ENCODE results near the gene EFNB1. TPM values are rescaled to one million over a fixed set of nuclear protein-coding genes. Genes with fewer than 3 reads are reported as not detected.

EFNB1 gene
- polyA plus RNA-seq, 4 donors: 21.9 to 47.0 (median 28.7) TPM

DNA sequence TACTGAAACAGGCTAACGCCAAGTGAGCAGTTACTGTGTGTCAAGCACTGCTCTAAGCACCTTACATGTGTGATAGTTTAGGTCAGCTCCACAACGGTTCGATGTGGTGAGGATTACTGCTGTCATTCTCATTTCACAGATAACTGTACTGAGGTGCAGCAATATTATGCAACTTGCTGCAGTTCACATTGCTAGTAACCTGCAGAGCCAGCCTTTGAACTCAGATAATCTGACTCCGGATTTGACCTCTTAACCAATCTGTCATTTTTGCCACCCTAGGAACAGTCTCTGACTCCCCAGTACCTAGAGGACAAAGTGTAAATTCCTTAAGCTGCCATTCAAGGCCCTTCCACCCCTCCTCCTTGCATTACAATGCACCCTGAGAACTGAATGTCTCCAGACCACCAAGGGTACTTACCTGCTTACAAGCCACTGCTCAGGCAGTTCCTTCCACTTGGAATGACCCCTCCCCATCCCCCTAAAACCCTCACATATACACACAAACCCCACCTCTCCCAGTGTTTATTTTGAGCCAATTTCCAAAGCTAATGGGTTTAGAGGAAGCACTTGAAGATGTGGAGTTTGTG lies 24.9 kb downstream of the EFNB1 start:
- no peak overlapping the region for H3K27ac ChIP-seq (ENCODE audit: low read depth in 1 of 3, low read length in 2 of 3)
- peak; percentile 29 to 85 for DNase-seq
- H3K4me3 ChIP-seq (ENCODE audit: low read depth in 1 of 3, low read length in 3 of 3): no peak overlapping the region
- no peaks in the 10 kb centered on the region for H3K9me3 ChIP-seq (ENCODE audit: control insufficient read depth in 2 of 2, insufficient read depth in 1 of 2, low read depth in 1 of 2, low read length in 1 of 2)
- WGBS, 3 donors: 31 to 56% (median 44%) methylated on average over 4 of the region's 4 CpGs
- no peaks in the 10 kb centered on the region for H3K4me1 ChIP-seq (ENCODE audit: control insufficient read depth in 3 of 3, insufficient read depth in 2 of 3, low read depth in 1 of 3, low read length in 2 of 3)
- no peaks in the 10 kb centered on the region for H3K27me3 ChIP-seq (ENCODE audit: control insufficient read depth in 3 of 3, insufficient read depth in 3 of 3, low read length in 3 of 3)
- no peak for FAIRE-seq
- no peaks in the 10 kb centered on the region for H3K36me3 ChIP-seq (ENCODE audit: control insufficient read depth in 3 of 3, insufficient read depth in 2 of 3, low read depth in 1 of 3, low read length in 3 of 3)

DNA sequence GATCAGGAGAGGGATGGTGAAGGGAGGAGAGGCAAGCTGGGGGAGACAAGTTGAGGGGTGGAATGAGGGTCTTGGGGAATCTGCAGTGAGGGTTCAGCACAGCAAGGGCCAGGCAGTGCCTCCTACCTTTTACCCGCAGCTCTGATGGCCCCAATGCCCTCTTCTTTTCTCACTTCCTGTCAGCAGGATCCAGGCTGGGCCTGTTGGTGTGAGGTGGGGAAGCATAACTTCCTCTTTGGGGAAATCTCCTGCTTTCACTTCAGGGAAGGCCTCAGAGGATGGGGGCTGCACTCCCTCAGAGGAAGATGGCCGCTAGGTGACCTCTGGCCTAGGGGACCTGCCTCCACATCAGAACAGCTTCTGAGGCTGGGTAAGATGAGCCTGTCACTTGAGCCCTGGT lies 36.5 kb downstream of the EFNB1 start:
- Histone ChIP-seq H3K36me3 (ENCODE audit: control insufficient read depth in 3 of 3, insufficient read depth in 2 of 3, low read depth in 1 of 3, low read length in 3 of 3) (no peaks in the 10 kb centered on the region), H3K4me3 (ENCODE audit: low read depth in 1 of 3, low read length in 3 of 3) (no peak overlapping the region), H3K27me3 (ENCODE audit: control insufficient read depth in 3 of 3, insufficient read depth in 3 of 3, low read length in 3 of 3) (peaks cover 0 to 2% (median 0%) of the 10 kb centered on the region in 3 donors), H3K27ac (ENCODE audit: low read depth in 1 of 3, low read length in 2 of 3) (no peak overlapping the region), H3K9me3 (ENCODE audit: control insufficient read depth in 2 of 2, insufficient read depth in 1 of 2, low read depth in 1 of 2, low read length in 1 of 2) (no peaks in the 10 kb centered on the region), H3K4me1 (ENCODE audit: control insufficient read depth in 3 of 3, insufficient read depth in 2 of 3, low read depth in 1 of 3, low read length in 2 of 3) (peaks cover 0 to 38% (median 6%) of the 10 kb centered on the region in 3 donors)
- FAIRE-seq: no peak
- WGBS, 3 donors: 41 to 72% (median 67%) methylated on average over 1 to 2 of the region's 2 CpGs
- no peak for DNase-seq

DNA sequence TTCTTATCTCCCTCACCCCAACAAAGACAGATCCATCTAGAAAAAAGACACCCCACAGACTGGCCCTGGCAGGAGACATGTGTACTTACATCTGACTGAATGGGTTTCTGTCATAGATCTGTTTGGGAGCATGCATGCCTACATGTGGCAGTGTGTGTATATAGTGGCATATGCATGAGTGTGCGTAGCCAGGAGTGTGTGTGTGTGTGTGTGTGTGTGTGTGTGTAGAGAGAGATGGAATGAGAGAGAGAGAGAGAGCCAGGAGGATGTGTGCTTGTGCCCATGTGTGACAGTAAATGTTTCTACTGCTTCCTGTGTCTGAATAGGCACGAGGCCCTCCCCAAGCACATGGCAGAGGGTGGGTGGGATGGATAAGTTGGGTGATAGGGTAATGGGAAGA lies 37.1 kb downstream of the EFNB1 start:
- Histone ChIP-seq H3K4me3 (ENCODE audit: low read depth in 1 of 3, low read length in 3 of 3) (no peak overlapping the region), H3K9me3 (ENCODE audit: control insufficient read depth in 2 of 2, insufficient read depth in 1 of 2, low read depth in 1 of 2, low read length in 1 of 2) (no peaks in the 10 kb centered on the region), H3K27me3 (ENCODE audit: control insufficient read depth in 3 of 3, insufficient read depth in 3 of 3, low read length in 3 of 3) (peaks cover 0 to 2% (median 0%) of the 10 kb centered on the region in 3 donors), H3K36me3 (ENCODE audit: control insufficient read depth in 3 of 3, insufficient read depth in 2 of 3, low read depth in 1 of 3, low read length in 3 of 3) (no peaks in the 10 kb centered on the region), H3K27ac (ENCODE audit: low read depth in 1 of 3, low read length in 2 of 3) (no peak overlapping the region), H3K4me1 (ENCODE audit: control insufficient read depth in 3 of 3, insufficient read depth in 2 of 3, low read depth in 1 of 3, low read length in 2 of 3) (peaks cover 0 to 38% (median 6%) of the 10 kb centered on the region in 3 donors)
- DNase-seq (no peak), FAIRE-seq (no peak)
- WGBS, 3 donors: 71 to 91% (median 88%) methylated on average over 2 of the region's 2 CpGs

DNA sequence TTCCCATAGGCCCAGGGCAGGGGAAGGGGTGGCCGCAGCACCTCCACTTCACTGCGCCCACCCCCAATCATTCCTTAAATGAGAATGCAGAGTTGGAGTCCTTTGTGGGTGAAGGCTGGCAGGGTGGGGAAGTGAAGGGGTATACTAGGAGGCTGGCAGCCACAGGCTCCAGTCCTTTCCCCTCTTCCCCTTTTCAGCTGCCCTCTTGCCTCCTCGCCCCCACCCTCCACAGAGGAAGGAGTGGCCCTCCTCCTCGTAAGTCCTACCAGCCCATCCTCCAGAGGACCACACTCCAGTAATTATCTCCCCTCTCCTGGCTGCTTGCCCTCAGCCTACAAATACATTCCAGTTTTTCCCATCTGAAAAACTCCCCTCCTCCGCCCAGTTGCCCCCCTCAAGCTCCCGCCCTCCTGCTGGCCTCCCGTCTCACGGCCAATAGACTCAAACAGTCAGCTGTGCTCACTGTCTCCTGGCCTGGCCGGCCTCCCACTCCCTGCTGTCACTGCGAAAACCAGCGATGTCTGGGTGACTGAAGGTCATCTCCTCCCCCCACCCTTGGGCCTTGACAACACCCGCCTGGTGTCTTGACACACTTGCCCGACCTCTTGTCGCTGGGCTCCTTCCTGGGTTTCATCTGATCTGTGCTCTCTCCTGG lies 38.8 kb downstream of the EFNB1 start:
- no peak for FAIRE-seq
- peak; percentile 58 to 59 for DNase-seq
- Histone ChIP-seq H3K4me1 (ENCODE audit: control insufficient read depth in 3 of 3, insufficient read depth in 2 of 3, low read depth in 1 of 3, low read length in 2 of 3) (peaks cover 0 to 50% (median 6%) of the 10 kb centered on the region in 3 donors), H3K4me3 (ENCODE audit: low read depth in 1 of 3, low read length in 3 of 3) (no peak overlapping the region), H3K9me3 (ENCODE audit: control insufficient read depth in 2 of 2, insufficient read depth in 1 of 2, low read depth in 1 of 2, low read length in 1 of 2) (no peaks in the 10 kb centered on the region), H3K36me3 (ENCODE audit: control insufficient read depth in 3 of 3, insufficient read depth in 2 of 3, low read depth in 1 of 3, low read length in 3 of 3) (no peaks in the 10 kb centered on the region), H3K27me3 (ENCODE audit: control insufficient read depth in 3 of 3, insufficient read depth in 3 of 3, low read length in 3 of 3) (peaks cover 0 to 2% (median 0%) of the 10 kb centered on the region in 3 donors), H3K27ac (ENCODE audit: low read depth in 1 of 3, low read length in 2 of 3) (peak overlapping the region; percentile 86 to 97 (median 92))
- WGBS, 3 donors: 35 to 58% (median 51%) methylated on average over 13 of the region's 14 CpGs

DNA sequence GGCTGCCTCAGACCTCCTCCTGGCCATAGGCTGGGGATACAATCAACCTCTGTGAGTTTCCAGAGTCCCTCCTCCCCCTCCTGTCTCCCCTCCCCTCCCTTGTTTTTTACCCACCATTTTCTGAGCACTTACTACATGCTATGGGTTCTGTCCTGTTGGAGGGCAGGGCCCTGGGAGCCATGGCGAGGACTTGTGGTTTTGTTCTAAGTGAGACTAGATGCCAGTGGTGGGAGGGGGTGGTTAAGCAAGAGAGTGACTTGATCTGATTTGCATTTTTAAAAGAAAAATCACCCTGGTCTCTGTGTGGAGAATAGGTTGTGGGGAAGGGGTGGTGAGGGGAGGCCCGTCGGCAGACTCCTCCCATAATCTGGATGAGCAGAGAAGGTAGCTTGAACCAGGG lies 39.5 kb downstream of the EFNB1 start:
- FAIRE-seq: no peak
- 82 to 86% (median 83%) methylated on average over 3 of the region's 3 CpGs for WGBS, 3 donors
- no peak overlapping the region for H3K4me3 ChIP-seq (ENCODE audit: low read depth in 1 of 3, low read length in 3 of 3)
- no peaks in the 10 kb centered on the region for H3K36me3 ChIP-seq (ENCODE audit: control insufficient read depth in 3 of 3, insufficient read depth in 2 of 3, low read depth in 1 of 3, low read length in 3 of 3)
- no peak for DNase-seq
- H3K9me3 ChIP-seq (ENCODE audit: control insufficient read depth in 2 of 2, insufficient read depth in 1 of 2, low read depth in 1 of 2, low read length in 1 of 2): no peaks in the 10 kb centered on the region
- H3K27ac ChIP-seq (ENCODE audit: low read depth in 1 of 3, low read length in 2 of 3): peak overlapping the region; percentile 86 to 97 (median 92)
- H3K27me3 ChIP-seq (ENCODE audit: control insufficient read depth in 3 of 3, insufficient read depth in 3 of 3, low read length in 3 of 3): peaks cover 0 to 2% (median 0%) of the 10 kb centered on the region in 3 donors
- H3K4me1 ChIP-seq (ENCODE audit: control insufficient read depth in 3 of 3, insufficient read depth in 2 of 3, low read depth in 1 of 3, low read length in 2 of 3): peaks cover 0 to 50% (median 6%) of the 10 kb centered on the region in 3 donors

DNA sequence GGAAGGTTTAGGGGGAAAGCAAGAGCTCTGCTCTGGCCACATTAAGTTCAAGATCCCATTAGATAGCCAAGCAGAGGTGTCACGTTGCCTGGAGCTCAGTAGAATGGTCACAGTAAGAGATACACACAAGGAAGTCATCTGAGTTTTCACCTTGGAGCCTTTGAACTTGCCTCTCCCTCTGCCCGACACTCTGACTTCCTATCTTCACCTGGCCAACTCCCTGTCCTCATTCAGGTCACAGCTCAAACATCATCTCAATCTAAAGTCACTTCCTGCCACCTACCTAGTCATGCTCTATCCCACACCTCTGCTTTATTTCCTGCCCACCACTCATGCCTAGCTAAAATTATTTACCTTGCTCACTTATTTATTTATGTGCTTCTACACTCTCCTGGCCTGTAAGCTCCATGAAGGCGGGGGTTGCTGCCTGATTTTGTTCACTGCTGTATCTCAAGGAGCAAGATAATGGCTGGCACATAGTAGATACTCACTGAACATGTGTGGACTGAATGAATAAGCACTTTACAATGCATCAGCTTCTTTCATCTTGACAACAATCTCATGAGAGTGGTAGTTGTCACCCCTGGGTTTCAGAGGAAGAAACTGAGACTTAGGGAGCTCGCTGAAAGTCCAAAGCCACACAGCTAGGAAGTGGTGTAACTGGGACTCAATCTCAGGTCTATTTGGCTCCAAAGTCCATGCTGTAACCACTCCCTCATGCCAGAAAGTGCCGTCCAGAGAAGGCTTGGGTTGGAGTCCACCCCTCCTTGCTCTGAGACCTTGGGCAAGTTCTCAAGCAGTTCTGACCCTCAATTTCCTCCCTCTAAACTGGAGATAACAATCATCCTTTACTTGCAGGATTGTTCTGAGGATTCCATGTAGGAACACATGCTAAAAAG lies 40.3 kb downstream of the EFNB1 start:
- Histone ChIP-seq H3K27me3 (ENCODE audit: control insufficient read depth in 3 of 3, insufficient read depth in 3 of 3, low read length in 3 of 3) (peaks cover 0 to under 1% (median 0%) of the 10 kb centered on the region in 3 donors), H3K4me1 (ENCODE audit: control insufficient read depth in 3 of 3, insufficient read depth in 2 of 3, low read depth in 1 of 3, low read length in 2 of 3) (peaks cover 0 to 50% (median 6%) of the 10 kb centered on the region in 3 donors), H3K27ac (ENCODE audit: low read depth in 1 of 3, low read length in 2 of 3) (peak overlapping the region; percentile 86 to 97 (median 92)), H3K4me3 (ENCODE audit: low read depth in 1 of 3, low read length in 3 of 3) (no peak overlapping the region), H3K9me3 (ENCODE audit: control insufficient read depth in 2 of 2, insufficient read depth in 1 of 2, low read depth in 1 of 2, low read length in 1 of 2) (no peaks in the 10 kb centered on the region), H3K36me3 (ENCODE audit: control insufficient read depth in 3 of 3, insufficient read depth in 2 of 3, low read depth in 1 of 3, low read length in 3 of 3) (no peaks in the 10 kb centered on the region)
- FAIRE-seq: no peak
- 11 to 44% (median 24%) methylated on average over 3 to 5 of the region's 5 CpGs for WGBS, 3 donors
- peak; percentile 78 to 92 for DNase-seq

DNA sequence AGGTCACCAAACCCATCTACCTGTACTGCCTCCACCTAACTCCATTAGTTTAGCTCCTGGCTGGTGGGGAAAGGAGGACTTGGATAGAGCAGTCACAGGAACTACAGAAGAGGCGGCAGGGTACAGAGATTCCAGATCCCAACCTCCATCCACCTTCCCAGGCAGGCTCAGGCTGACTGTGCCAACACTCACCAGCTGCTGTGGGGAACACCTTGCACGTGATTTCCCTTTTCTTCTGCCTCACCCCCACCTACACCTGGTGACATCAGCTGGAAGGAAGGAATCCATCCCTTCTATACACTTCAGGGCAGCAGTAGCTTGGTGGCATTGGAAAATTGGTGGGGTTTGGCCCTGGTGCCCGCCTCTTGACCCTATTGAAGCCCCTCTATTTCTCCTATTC lies 41.5 kb downstream of the EFNB1 start:
- no peak overlapping the region for H3K4me3 ChIP-seq (ENCODE audit: low read depth in 1 of 3, low read length in 3 of 3)
- H3K27me3 ChIP-seq (ENCODE audit: control insufficient read depth in 3 of 3, insufficient read depth in 3 of 3, low read length in 3 of 3): no peaks in the 10 kb centered on the region
- FAIRE-seq: no peak
- H3K9me3 ChIP-seq (ENCODE audit: control insufficient read depth in 2 of 2, insufficient read depth in 1 of 2, low read depth in 1 of 2, low read length in 1 of 2): no peaks in the 10 kb centered on the region
- H3K4me1 ChIP-seq (ENCODE audit: control insufficient read depth in 3 of 3, insufficient read depth in 2 of 3, low read depth in 1 of 3, low read length in 2 of 3): peaks cover 0 to 50% (median 6%) of the 10 kb centered on the region in 3 donors
- H3K27ac ChIP-seq (ENCODE audit: low read depth in 1 of 3, low read length in 2 of 3): peak overlapping the region in 2 of 3 donors; percentile 92 to 97
- DNase-seq: peak; percentile 32 to 51
- no peaks in the 10 kb centered on the region for H3K36me3 ChIP-seq (ENCODE audit: control insufficient read depth in 3 of 3, insufficient read depth in 2 of 3, low read depth in 1 of 3, low read length in 3 of 3)
- 48 to 67% (median 57%) methylated on average over 3 of the region's 3 CpGs for WGBS, 3 donors

DNA sequence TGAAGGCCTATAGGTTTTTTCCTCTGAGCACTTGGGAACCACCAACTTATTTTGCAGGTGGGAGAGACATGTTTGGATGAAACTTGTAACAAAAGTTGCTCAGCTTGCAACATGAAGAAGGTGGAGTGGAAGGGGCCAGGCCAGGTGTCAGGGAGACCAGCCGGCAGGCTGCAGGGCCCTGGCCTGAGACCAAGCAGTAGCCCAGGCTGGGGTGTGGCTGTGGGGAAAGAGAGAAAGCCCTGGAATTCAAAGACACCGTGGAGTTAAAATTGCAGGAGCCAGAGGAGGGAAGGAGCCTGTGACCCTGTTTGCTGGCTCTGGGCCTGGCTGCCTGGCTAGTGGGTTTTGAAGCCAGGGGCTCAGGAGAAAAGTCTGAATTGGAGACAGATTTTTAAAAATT lies 43.4 kb downstream of the EFNB1 start:
- H3K9me3 ChIP-seq (ENCODE audit: control insufficient read depth in 2 of 2, insufficient read depth in 1 of 2, low read depth in 1 of 2, low read length in 1 of 2): no peaks in the 10 kb centered on the region
- H3K4me1 ChIP-seq (ENCODE audit: control insufficient read depth in 3 of 3, insufficient read depth in 2 of 3, low read depth in 1 of 3, low read length in 2 of 3): peaks cover 0 to 40% (median 6%) of the 10 kb centered on the region in 3 donors
- no peaks in the 10 kb centered on the region for H3K27me3 ChIP-seq (ENCODE audit: control insufficient read depth in 3 of 3, insufficient read depth in 3 of 3, low read length in 3 of 3)
- FAIRE-seq: no peak
- H3K27ac ChIP-seq (ENCODE audit: low read depth in 1 of 3, low read length in 2 of 3): no peak overlapping the region
- no peaks in the 10 kb centered on the region for H3K36me3 ChIP-seq (ENCODE audit: control insufficient read depth in 3 of 3, insufficient read depth in 2 of 3, low read depth in 1 of 3, low read length in 3 of 3)
- 25 to 50% (median 39%) methylated on average over 2 of the region's 2 CpGs for WGBS, 3 donors
- peak in 1 of 2 donors; percentile 19 for DNase-seq
- no peak overlapping the region for H3K4me3 ChIP-seq (ENCODE audit: low read depth in 1 of 3, low read length in 3 of 3)
